ENCODE results near the gene LRRK2. TPM values are rescaled to one million over a fixed set of nuclear protein-coding genes. Genes with fewer than 3 reads are reported as not detected.

The LRRK2 gene
- total and polyA plus RNA-seq, 10 donors, result 7.7 to 106 (median 51.7) TPM

DNA sequence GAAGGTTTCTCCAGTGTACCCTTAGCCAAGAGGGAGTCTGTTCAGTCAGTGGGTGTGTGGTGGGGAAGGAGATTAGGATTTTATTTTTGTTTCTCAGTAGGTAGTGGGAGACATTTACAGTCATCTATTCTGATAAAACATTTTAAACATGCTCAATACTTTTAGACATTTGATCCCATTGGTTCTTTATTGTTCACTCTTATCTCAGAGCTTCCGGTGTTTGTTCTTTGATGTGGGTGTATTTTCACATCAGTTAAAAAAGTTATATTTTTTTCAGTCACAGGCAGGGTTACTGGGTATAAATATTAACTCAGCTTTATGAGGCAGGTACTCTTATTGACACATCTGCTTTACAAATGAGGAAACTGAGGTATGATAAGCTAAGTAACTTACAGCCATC lies 43.3 kb upstream of the LRRK2 start:
- no peak for DNase-seq
- Histone ChIP-seq H3K9me3 (peaks cover 0 to 6% (median 0%) of the 10 kb centered on the region in 8 donors), H3K27me3 (replicated peaks in 1 of 7) (no peaks in the 10 kb centered on the region), H3K4me3 (no peak overlapping the region), H3K27ac (no peak overlapping the region), H3K4me1 (no peaks in the 10 kb centered on the region), H3K36me3 (no peaks in the 10 kb centered on the region)
- 78 to 91% (median 83%) methylated on average over 1 of the region's 1 CpG for WGBS, 5 donors
- TF ChIP-seq POLR2AphosphoS5 (IDR thresholded peaks at IDR 0.05) (no peak), POLR2A (IDR thresholded peaks at IDR 0.05) (no peak)
- TF ChIP-seq, protein P1, sequence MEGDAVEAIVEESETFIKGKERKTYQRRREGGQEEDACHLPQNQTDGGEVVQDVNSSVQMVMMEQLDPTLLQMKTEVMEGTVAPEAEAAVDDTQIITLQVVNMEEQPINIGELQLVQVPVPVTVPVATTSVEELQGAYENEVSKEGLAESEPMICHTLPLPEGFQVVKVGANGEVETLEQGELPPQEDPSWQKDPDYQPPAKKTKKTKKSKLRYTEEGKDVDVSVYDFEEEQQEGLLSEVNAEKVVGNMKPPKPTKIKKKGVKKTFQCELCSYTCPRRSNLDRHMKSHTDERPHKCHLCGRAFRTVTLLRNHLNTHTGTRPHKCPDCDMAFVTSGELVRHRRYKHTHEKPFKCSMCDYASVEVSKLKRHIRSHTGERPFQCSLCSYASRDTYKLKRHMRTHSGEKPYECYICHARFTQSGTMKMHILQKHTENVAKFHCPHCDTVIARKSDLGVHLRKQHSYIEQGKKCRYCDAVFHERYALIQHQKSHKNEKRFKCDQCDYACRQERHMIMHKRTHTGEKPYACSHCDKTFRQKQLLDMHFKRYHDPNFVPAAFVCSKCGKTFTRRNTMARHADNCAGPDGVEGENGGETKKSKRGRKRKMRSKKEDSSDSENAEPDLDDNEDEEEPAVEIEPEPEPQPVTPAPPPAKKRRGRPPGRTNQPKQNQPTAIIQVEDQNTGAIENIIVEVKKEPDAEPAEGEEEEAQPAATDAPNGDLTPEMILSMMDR (IDR thresholded peaks at IDR 0.05 in 8 of 11, conservative IDR thresholded peaks at IDR 0.05 in 3 of 11), result no peak
- intact Hi-C loops (cut with DNase I; ENCODE audit: low total_unique reads), result no loop called here

DNA sequence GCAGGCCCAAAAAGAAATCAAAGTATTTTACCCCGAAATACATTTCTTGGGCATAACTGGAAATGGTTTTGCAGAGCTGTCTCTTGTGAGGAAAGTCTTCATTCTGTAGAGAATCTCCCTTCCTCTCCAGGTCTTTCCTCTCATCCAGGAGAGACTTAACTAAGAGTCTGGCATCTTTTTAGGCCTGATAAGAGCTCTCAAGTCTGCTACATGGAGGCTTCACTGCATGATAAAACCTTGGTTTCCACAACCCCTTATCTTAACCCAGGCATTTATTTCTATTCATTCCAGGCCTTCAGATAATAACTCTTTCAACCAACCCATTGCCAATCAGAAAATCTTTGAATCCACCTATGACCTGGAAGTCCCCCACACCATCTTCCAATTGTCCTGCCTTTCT lies 41.1 kb upstream of the LRRK2 start:
- Histone ChIP-seq H3K9me3 (peaks cover 0 to 15% (median 8%) of the 10 kb centered on the region in 8 donors), H3K27ac (no peak overlapping the region), H3K27me3 (replicated peaks in 1 of 7) (no peaks in the 10 kb centered on the region), H3K36me3 (no peaks in the 10 kb centered on the region), H3K4me3 (no peak overlapping the region), H3K4me1 (no peaks in the 10 kb centered on the region)
- TF ChIP-seq POLR2A (IDR thresholded peaks at IDR 0.05), result no peak
- TF ChIP-seq POLR2AphosphoS5 (IDR thresholded peaks at IDR 0.05), result no peak
- TF ChIP-seq, protein P1 (IDR thresholded peaks at IDR 0.05 in 8 of 11, conservative IDR thresholded peaks at IDR 0.05 in 3 of 11), result no peak
- 81 to 100% (median 93%) methylated on average over 1 of the region's 1 CpG for WGBS, 5 donors
- intact Hi-C loops (cut with DNase I; ENCODE audit: low total_unique reads), result no loop called here
- no peak for DNase-seq

DNA sequence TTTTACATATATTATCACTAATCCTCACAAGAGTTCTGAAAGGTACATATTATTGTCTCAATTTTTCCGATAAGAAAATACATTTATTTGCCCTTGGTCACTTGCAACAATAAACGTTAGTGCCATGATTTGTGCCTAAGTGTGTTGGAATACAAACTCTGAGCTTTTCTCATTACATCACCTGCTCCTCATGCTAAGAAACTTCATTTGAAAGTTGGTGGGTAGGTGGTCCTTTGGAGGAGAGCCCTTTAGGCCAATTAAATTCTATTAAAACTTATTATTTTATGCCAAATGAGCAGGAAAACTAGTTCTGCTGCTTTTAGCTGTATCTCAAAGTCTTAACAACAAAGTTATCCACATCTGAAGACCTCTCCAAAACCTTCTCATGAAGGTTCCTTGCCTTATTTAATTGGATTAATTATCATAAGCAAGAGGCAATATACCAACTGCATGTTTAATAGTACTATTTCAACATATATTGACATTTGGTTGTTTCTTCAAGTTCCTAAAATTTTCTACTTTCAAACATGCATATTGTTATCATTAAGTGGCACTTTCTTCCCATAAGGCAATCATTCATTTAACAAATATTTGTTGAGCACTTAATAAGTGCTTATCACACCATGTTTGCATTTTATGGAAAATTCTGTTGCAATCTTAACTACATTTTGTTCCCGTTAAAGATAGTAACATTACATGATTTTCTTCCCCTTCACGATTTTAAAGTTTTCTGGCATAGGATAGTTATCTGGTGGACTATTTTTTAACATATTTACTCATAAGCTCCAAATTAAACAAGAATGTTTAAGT lies 40.1 kb upstream of the LRRK2 start:
- H3K4me1 ChIP-seq, result no peaks in the 10 kb centered on the region
- H3K27me3 ChIP-seq (replicated peaks in 1 of 7), result no peaks in the 10 kb centered on the region
- H3K9me3 ChIP-seq, result peaks cover 0 to 25% (median 17%) of the 10 kb centered on the region in 8 donors
- H3K4me3 ChIP-seq, result no peak overlapping the region
- no peak for DNase-seq
- no peak overlapping the region for H3K27ac ChIP-seq
- TF ChIP-seq POLR2AphosphoS5 (IDR thresholded peaks at IDR 0.05) (no peak), POLR2A (IDR thresholded peaks at IDR 0.05) (no peak)
- TF ChIP-seq, protein P1 (IDR thresholded peaks at IDR 0.05 in 8 of 11, conservative IDR thresholded peaks at IDR 0.05 in 3 of 11), result no peak
- no peaks in the 10 kb centered on the region for H3K36me3 ChIP-seq
- 86 to 95% (median 91%) methylated on average over 4 of the region's 4 CpGs for WGBS, 5 donors
- intact Hi-C loops (cut with DNase I; ENCODE audit: low total_unique reads), result no loop called here

DNA sequence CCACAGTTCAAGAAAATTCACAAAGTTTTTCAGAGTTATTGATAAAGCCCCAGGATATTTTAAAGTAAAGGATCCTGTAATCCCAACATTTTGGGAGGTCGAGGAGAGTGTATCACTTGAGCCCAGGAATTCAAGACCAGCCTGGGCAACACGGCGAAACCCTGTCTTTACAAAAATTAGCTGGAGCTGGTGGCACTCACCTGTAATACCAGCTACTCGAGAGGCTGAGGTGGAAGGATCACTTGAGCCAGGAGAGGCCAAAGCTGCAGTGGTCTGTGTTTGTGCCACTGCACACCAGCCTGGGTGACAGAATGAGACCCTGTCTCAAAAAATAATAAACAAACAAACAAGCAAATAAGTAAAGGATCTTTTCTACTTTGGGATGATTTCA lies 39.5 kb upstream of the LRRK2 start:
- intact Hi-C loops (cut with DNase I; ENCODE audit: low total_unique reads), result no loop called here
- H3K4me1 ChIP-seq, result no peaks in the 10 kb centered on the region
- 86 to 91% (median 88%) methylated on average over 4 of the region's 4 CpGs for WGBS, 5 donors
- no peaks in the 10 kb centered on the region for H3K36me3 ChIP-seq
- H3K27ac ChIP-seq, result no peak overlapping the region
- H3K27me3 ChIP-seq (replicated peaks in 1 of 7), result no peaks in the 10 kb centered on the region
- H3K9me3 ChIP-seq, result peaks cover 0 to 28% (median 23%) of the 10 kb centered on the region in 8 donors
- TF ChIP-seq, protein P1 (IDR thresholded peaks at IDR 0.05 in 8 of 11, conservative IDR thresholded peaks at IDR 0.05 in 3 of 11), result no peak
- no peak for TF ChIP-seq POLR2A (IDR thresholded peaks at IDR 0.05)
- TF ChIP-seq POLR2AphosphoS5 (IDR thresholded peaks at IDR 0.05), result no peak
- DNase-seq, result no peak
- no peak overlapping the region for H3K4me3 ChIP-seq

All from spleen (tissue), 11 donors.